Fibroblast of lung (primary cell): ENCODE measurements around the gene NME1. TPM values are rescaled to one million over a fixed set of nuclear protein-coding genes. Genes with fewer than 3 reads are reported as not detected.

Experiments used
- DNase-seq, 2 donors: peaks; one replicate each; pipeline versions ENCODE4 v3.0.0 to v3.0.0-alpha.2; 2010; ENCODE audit warnings: low read depth in 2 of 2
- H2AFZ ChIP-seq: 2 replicates; pipeline ENCODE4 v1.5.1; 2012; ENCODE audit warnings: low read length, control low read depth, inconsistent platforms
- H3K27ac ChIP-seq: 2 replicates; pipeline ENCODE4 v1.5.1; 2011; ENCODE audit warnings: low read length, control low read depth; ENCODE audit not compliant: insufficient read depth
- H3K27me3 ChIP-seq: 2 replicates; pipeline ENCODE4 v1.5.1; 2011; ENCODE audit warnings: mild to moderate bottlenecking, low read length; ENCODE audit not compliant: control insufficient read depth, insufficient read depth
- H3K36me3 ChIP-seq: 2 replicates; pipeline ENCODE4 v1.5.1; 2011; ENCODE audit warnings: low read length; ENCODE audit not compliant: control insufficient read depth, insufficient read depth
- H3K4me1 ChIP-seq: 2 replicates; pipeline ENCODE4 v1.5.1; 2011; ENCODE audit warnings: low read length; ENCODE audit not compliant: control insufficient read depth, insufficient read depth; ENCODE audit errors: extremely low read depth
- H3K4me2 ChIP-seq: 2 replicates; pipeline ENCODE4 v1.5.1; 2011; ENCODE audit warnings: low read length, control low read depth; ENCODE audit not compliant: insufficient read depth; ENCODE audit errors: extremely low read depth
- H3K4me3 ChIP-seq, 4 experiments: fragments of 200-600 bp in 1 of 4; sonication (generic) in 1 of 4; replicated peaks in 1 of 4; 2 replicates each; pipeline ENCODE4 v1.5.1; 2011 to 2016; ENCODE audit warnings: low read length in 4 of 4, low read depth in 3 of 4, mild to moderate bottlenecking in 3 of 4, control low read depth in 2 of 4, inconsistent platforms in 1 of 4, mixed read lengths in 1 of 4; ENCODE audit not compliant: insufficient read depth in 1 of 4; ENCODE audit errors: control extremely low read depth in 1 of 4
- H3K79me2 ChIP-seq: 2 replicates; pipeline ENCODE4 v1.5.1; 2012; ENCODE audit warnings: mild to moderate bottlenecking, low read length, inconsistent platforms; ENCODE audit not compliant: control insufficient read depth, insufficient read depth
- H3K9ac ChIP-seq: 2 replicates; pipeline ENCODE4 v1.5.1; 2011; ENCODE audit warnings: mild to moderate bottlenecking, low read length, control low read depth; ENCODE audit not compliant: insufficient read depth
- H3K9me3 ChIP-seq: 2 replicates; pipeline ENCODE4 v1.5.1; 2012; ENCODE audit warnings: low read depth, low read length; ENCODE audit not compliant: control insufficient read depth, insufficient read depth
- H4K20me1 ChIP-seq: 2 replicates; pipeline ENCODE4 v1.5.1; 2011; ENCODE audit warnings: low read length; ENCODE audit not compliant: control insufficient read depth, insufficient read depth; ENCODE audit errors: extremely low read depth
- EZH2 ChIP-seq: IDR thresholded peaks from 2 replicates; pipeline ENCODE4 v1.5.1; 2012; ENCODE audit warnings: low read length, control low read depth, mild to moderate bottlenecking; ENCODE audit errors: missing control alignments
- polyA plus RNA-seq, 2 donors: library from polyadenylated mRNA; depleted of rRNA in 1 of 2; stranded (reverse) in 1 of 2; unstranded in 1 of 2; fragments of >200 nt; gene quantifications; 2 replicates each; pipeline ENCODE4 v1.2.1, GENCODE V29; 2011 to 2012; ENCODE audit warnings: missing spikeins in 1 of 2
- total RNA-seq: library from RNA; depleted of rRNA; stranded (reverse); fragments of >200 nt; gene quantifications from 2 replicates; pipeline ENCODE4 v1.2.1, GENCODE V29; 2014
- TF ChIP-seq, protein P1 (sequence below), 2 donors: IDR thresholded peaks in 1 of 2; conservative IDR thresholded peaks in 1 of 2; 1 replicate in 1 of 2; 2 replicates in 1 of 2; pipeline ENCODE4 v1.5.1; 2011 to 2012; ENCODE audit warnings: low read length in 2 of 2, control low read depth in 1 of 2, inconsistent platforms in 1 of 2, low read depth in 1 of 2, mild to moderate bottlenecking in 1 of 2

The NME1 gene
- total and polyA plus RNA-seq, 2 donors (not counting 1 experiment from before 2014, with no cell fraction given), result 108 to 220 TPM

- H3K9me3 ChIP-seq, result no peaks in the 10 kb centered on the region
- no peaks in the 10 kb centered on the region for H4K20me1 ChIP-seq
- H3K4me2 ChIP-seq, result no peak overlapping the region
- H3K9ac ChIP-seq, result no peak overlapping the region
- H3K4me1 ChIP-seq, result no peaks in the 10 kb centered on the region
- H3K4me3 ChIP-seq, result no peak overlapping the region
- DNase-seq, result peak in 1 of 2 donors; percentile 29
- no peaks in the 10 kb centered on the region for H3K36me3 ChIP-seq
- no peak overlapping the region for H3K27ac ChIP-seq
- TF ChIP-seq EZH2, result no peak
- TF ChIP-seq, protein P1, sequence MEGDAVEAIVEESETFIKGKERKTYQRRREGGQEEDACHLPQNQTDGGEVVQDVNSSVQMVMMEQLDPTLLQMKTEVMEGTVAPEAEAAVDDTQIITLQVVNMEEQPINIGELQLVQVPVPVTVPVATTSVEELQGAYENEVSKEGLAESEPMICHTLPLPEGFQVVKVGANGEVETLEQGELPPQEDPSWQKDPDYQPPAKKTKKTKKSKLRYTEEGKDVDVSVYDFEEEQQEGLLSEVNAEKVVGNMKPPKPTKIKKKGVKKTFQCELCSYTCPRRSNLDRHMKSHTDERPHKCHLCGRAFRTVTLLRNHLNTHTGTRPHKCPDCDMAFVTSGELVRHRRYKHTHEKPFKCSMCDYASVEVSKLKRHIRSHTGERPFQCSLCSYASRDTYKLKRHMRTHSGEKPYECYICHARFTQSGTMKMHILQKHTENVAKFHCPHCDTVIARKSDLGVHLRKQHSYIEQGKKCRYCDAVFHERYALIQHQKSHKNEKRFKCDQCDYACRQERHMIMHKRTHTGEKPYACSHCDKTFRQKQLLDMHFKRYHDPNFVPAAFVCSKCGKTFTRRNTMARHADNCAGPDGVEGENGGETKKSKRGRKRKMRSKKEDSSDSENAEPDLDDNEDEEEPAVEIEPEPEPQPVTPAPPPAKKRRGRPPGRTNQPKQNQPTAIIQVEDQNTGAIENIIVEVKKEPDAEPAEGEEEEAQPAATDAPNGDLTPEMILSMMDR (conservative IDR thresholded peaks at IDR 0.05 in 1 of 2, IDR thresholded peaks at IDR 0.05 in 1 of 2; ENCODE audit: low read depth in 1 of 2, low read length in 2 of 2), result no peak
- no peaks in the 10 kb centered on the region for H3K27me3 ChIP-seq
- H3K79me2 ChIP-seq, result no peaks in the 10 kb centered on the region
- H2AFZ ChIP-seq, result no peak overlapping the region
Observed at GRCh38 chr17:51147650-51148049, 5.7 kb upstream of the NME1 start.

- H3K36me3 ChIP-seq, result no peaks in the 10 kb centered on the region
- H3K9me3 ChIP-seq, result no peaks in the 10 kb centered on the region
- TF ChIP-seq, protein P1 (conservative IDR thresholded peaks at IDR 0.05 in 1 of 2, IDR thresholded peaks at IDR 0.05 in 1 of 2; ENCODE audit: low read depth in 1 of 2, low read length in 2 of 2), result no peak
- TF ChIP-seq EZH2, result no peak
- no peaks in the 10 kb centered on the region for H3K4me1 ChIP-seq
- H3K4me3 ChIP-seq, result no peak overlapping the region
- no peaks in the 10 kb centered on the region for H4K20me1 ChIP-seq
- no peak overlapping the region for H3K4me2 ChIP-seq
- no peak overlapping the region for H3K27ac ChIP-seq
- H3K79me2 ChIP-seq, result peaks cover 6% of the 10 kb centered on the region
- DNase-seq, result no peak
- H3K27me3 ChIP-seq, result no peaks in the 10 kb centered on the region
- no peak overlapping the region for H2AFZ ChIP-seq
- H3K9ac ChIP-seq, result no peak overlapping the region
Observed at GRCh38 chr17:51149163-51149562, 4.2 kb upstream of the NME1 start.

GRCh38 chr17:51150932-51151331 lies 2.4 kb upstream of the NME1 start:
- peaks cover 24% of the 10 kb centered on the region for H3K79me2 ChIP-seq
- H3K36me3 ChIP-seq, result no peaks in the 10 kb centered on the region
- H4K20me1 ChIP-seq, result no peaks in the 10 kb centered on the region
- TF ChIP-seq, protein P1 (conservative IDR thresholded peaks at IDR 0.05 in 1 of 2, IDR thresholded peaks at IDR 0.05 in 1 of 2; ENCODE audit: low read depth in 1 of 2, low read length in 2 of 2), result no peak
- H2AFZ ChIP-seq, result no peak overlapping the region
- H3K4me2 ChIP-seq, result no peak overlapping the region
- H3K4me1 ChIP-seq, result no peaks in the 10 kb centered on the region
- no peaks in the 10 kb centered on the region for H3K9me3 ChIP-seq
- no peak overlapping the region for H3K9ac ChIP-seq
- H3K4me3 ChIP-seq, result no peak overlapping the region
- no peak for DNase-seq
- no peaks in the 10 kb centered on the region for H3K27me3 ChIP-seq
- no peak overlapping the region for H3K27ac ChIP-seq
